SK-N-SH treated with all-trans-retinoic acid at 6 μM for 48 hours (cell line): ENCODE measurements around the gene FAM171A1.

Experiments used
- ARNTL ChIP-seq: fragments of 450-650 bp; formaldehyde crosslinking; IDR thresholded peaks from 2 replicates; pipeline ENCODE4 v1.5.0; 2020; ENCODE audit warnings: low read depth, mild to moderate bottlenecking, moderate library complexity, borderline replicate concordance
- BACH2 ChIP-seq: fragments of 250-450 bp; sonication (Bioruptor Pico); IDR thresholded peaks from 2 replicates; pipeline ENCODE4 v1.9.0; 2021; ENCODE audit warnings: mild to moderate bottlenecking, borderline replicate concordance
- CSRNP3 ChIP-seq: fragments of 250-450 bp; sonication (Bioruptor Pico); IDR thresholded peaks from 2 replicates; pipeline ENCODE4 v1.5.1; 2021; ENCODE audit warnings: mild to moderate bottlenecking, moderate library complexity
- GLIS3 ChIP-seq: fragments of 250-450 bp; sonication (Bioruptor Pico); IDR thresholded peaks from 2 replicates; pipeline ENCODE4 v1.5.0; 2020; ENCODE audit warnings: mild to moderate bottlenecking, moderate library complexity
- OSR1 ChIP-seq: fragments of 250-450 bp; sonication (Bioruptor Pico); IDR thresholded peaks from 2 replicates; pipeline ENCODE4 v1.8.0; 2022; ENCODE audit warnings: moderate library complexity, mild to moderate bottlenecking, inconsistent platforms
- PPARA ChIP-seq: fragments of 250-450 bp; sonication (Bioruptor Pico); IDR thresholded peaks from 2 replicates; pipeline ENCODE4 v1.5.0; 2020; ENCODE audit warnings: mild to moderate bottlenecking, borderline replicate concordance
- RARB ChIP-seq: fragments of 250-450 bp; sonication (Bioruptor Pico); IDR thresholded peaks from 2 replicates; pipeline ENCODE4 v1.8.0; 2021; ENCODE audit warnings: mild to moderate bottlenecking, moderate library complexity
- TOX ChIP-seq: fragments of 250-450 bp; sonication (Bioruptor Pico); IDR thresholded peaks from 2 replicates; pipeline ENCODE4 v1.8.0; 2021; ENCODE audit warnings: mild to moderate bottlenecking, moderate library complexity, borderline replicate concordance
- TSHZ2 ChIP-seq: fragments of 250-450 bp; sonication (Bioruptor Pico); IDR thresholded peaks from 2 replicates; pipeline ENCODE4 v1.5.0; 2020; ENCODE audit warnings: mild to moderate bottlenecking, moderate library complexity
- ZFP30 ChIP-seq: fragments of 450-650 bp; formaldehyde crosslinking; IDR thresholded peaks from 2 replicates; pipeline ENCODE4 v1.5.0; 2022; ENCODE audit warnings: mild to moderate bottlenecking, moderate library complexity

- TF ChIP-seq BACH2 (CRISPR knock-in tag) (no peak), GLIS3 (CRISPR knock-in tag) (no peak), TSHZ2 (CRISPR knock-in tag) (no peak), ARNTL (CRISPR knock-in tag) (no peak), RARB (CRISPR knock-in tag) (no peak), OSR1 (CRISPR knock-in tag) (no peak), CSRNP3 (CRISPR knock-in tag) (no peak), ZFP30 (CRISPR knock-in tag) (no peak), PPARA (CRISPR knock-in tag) (no peak), TOX (CRISPR knock-in tag) (no peak)
Measured at GRCh38 chr10:15416034-15416433, 44.9 kb upstream of the FAM171A1 start.
